Cardiac muscle cell (in vitro differentiated cells and primary cell): ENCODE results near the gene OR4C46. TPM values are rescaled to one million over a fixed set of nuclear protein-coding genes. Genes with fewer than 3 reads are reported as not detected.
"Not testable (repeated sequence)": the region's sequence is repeated elsewhere in the genome, so short reads cannot be mapped to it uniquely, and the experiment has no call there.

Source experiments
- DNase-seq, 2 donors: peaks; one replicate each; pipeline versions ENCODE4 v3.0.0 to v3.0.0-alpha.2; 2010 to 2017; ENCODE audit warnings: low read depth in 1 of 2, low spot score in 1 of 2
- H3K27ac ChIP-seq: fragments of 200-600 bp; sonication (generic); 2 replicates; pipeline ENCODE4 v1.5.1; 2016
- H3K27me3 ChIP-seq: fragments of 200-600 bp; sonication (generic); 2 replicates; pipeline ENCODE4 v1.6.0; 2016; ENCODE audit warnings: control low read depth
- H3K36me3 ChIP-seq: fragments of 200-600 bp; sonication (generic); 2 replicates; pipeline ENCODE4 v1.5.1; 2016; ENCODE audit warnings: control low read depth
- H3K4me1 ChIP-seq: fragments of 200-600 bp; sonication (generic); 2 replicates; pipeline ENCODE4 v1.8.1; 2017; ENCODE audit warnings: low read depth, mild to moderate bottlenecking, mixed run types
- H3K4me3 ChIP-seq: fragments of 200-600 bp; sonication (generic); 2 replicates; pipeline ENCODE4 v1.5.1; 2016; ENCODE audit warnings: mild to moderate bottlenecking
- H3K9me3 ChIP-seq: fragments of 200-600 bp; sonication (generic); 2 replicates; pipeline ENCODE4 v1.5.1; 2017; ENCODE audit warnings: low read depth, mild to moderate bottlenecking, control low read depth
- CTCF ChIP-seq: IDR thresholded peaks from 2 replicates; pipeline ENCODE4 v1.5.1; 2012; ENCODE audit warnings: low read depth, mild to moderate bottlenecking, low read length
- polyA plus RNA-seq: library from polyadenylated mRNA; unstranded; fragments of >200 nt; fragmentation: Nextera tagmentation; extraction: Ambion mirVana; gene quantifications from 2 replicates; pipeline ENCODE4 v1.2.1, GENCODE V29; 2016
- total RNA-seq: library from RNA; depleted of rRNA; stranded (reverse); fragments of >200 nt; gene quantifications from 2 replicates; pipeline ENCODE4 v1.2.3, GENCODE V29; 2016

OR4C46 gene
- not detected in 2 replicates for total RNA-seq
- not detected in 2 replicates for polyA plus RNA-seq

- Histone ChIP-seq H3K4me1 (no peaks in the 10 kb centered on the region), H3K36me3 (no peaks in the 10 kb centered on the region), H3K27me3 (no peaks in the 10 kb centered on the region), H3K9me3 (no peaks in the 10 kb centered on the region), H3K4me3 (no peak within 1 kb of the TSS), H3K27ac (no peak within 1 kb of the TSS)
- TF ChIP-seq CTCF = no peak
- no peak for DNase-seq
Measured at GRCh38 chr11:54603898-54604297, at the start of gene OR4C46. TSS of gene OR4C46 (minus strand) at chr11:54603998. CDS start at chr11:54603998, 0 bp downstream.

- H3K9me3 ChIP-seq, H3K4me3 ChIP-seq, H3K27me3 ChIP-seq, H3K36me3 ChIP-seq, H3K27ac ChIP-seq, DNase-seq, H3K4me1 ChIP-seq: not testable (repeated sequence)
Measured at GRCh38 chr11:54645606-54646005, 41.8 kb upstream of the OR4C46 start.

- not testable (repeated sequence) for H3K27me3 ChIP-seq, DNase-seq, H3K36me3 ChIP-seq, H3K4me3 ChIP-seq, H3K27ac ChIP-seq, H3K9me3 ChIP-seq, H3K4me1 ChIP-seq
Measured at GRCh38 chr11:54561439-54561838, 42.4 kb downstream of the OR4C46 start.

- no peaks in the 10 kb centered on the region for H3K4me1 ChIP-seq
- no peak overlapping the region for H3K27ac ChIP-seq
- H3K27me3 ChIP-seq = no peaks in the 10 kb centered on the region
- no peaks in the 10 kb centered on the region for H3K9me3 ChIP-seq
- H3K4me3 ChIP-seq = no peak overlapping the region
- no peak for DNase-seq
- TF ChIP-seq CTCF = no peak
- no peaks in the 10 kb centered on the region for H3K36me3 ChIP-seq
Measured at GRCh38 chr11:54558919-54559318, 44.9 kb downstream of the OR4C46 start.

GRCh38 chr11:54558407-54558806, 45.4 kb downstream of the OR4C46 start:
- TF ChIP-seq CTCF = no peak
- H3K4me3 ChIP-seq = no peak overlapping the region
- no peaks in the 10 kb centered on the region for H3K9me3 ChIP-seq
- no peaks in the 10 kb centered on the region for H3K4me1 ChIP-seq
- no peaks in the 10 kb centered on the region for H3K27me3 ChIP-seq
- no peak overlapping the region for H3K27ac ChIP-seq
- H3K36me3 ChIP-seq = no peaks in the 10 kb centered on the region
- no peak for DNase-seq

Other genes with a start within 250 kb of the OR4C46 start
- not detected in 2 replicates for gene OR4A5, start 102.8 kb upstream of the OR4C46 start, total RNA-seq
- gene OR4A5, start 102.8 kb upstream of the OR4C46 start, polyA plus RNA-seq = not detected in 2 replicates